Measurements from ENCODE around the gene ATP5PD.

ATP5PD gene

GRCh38 chr17:75063201-75063600 is 16.4 kb upstream of the ATP5PD start:
- H3K27ac ChIP-seq, result no peak overlapping the region
- DNase-seq, result no peak
- H3K36me3 ChIP-seq (replicated peaks), result peaks cover 43% of the 10 kb centered on the region
- no peak overlapping the region for H3K4me3 ChIP-seq (ENCODE audit: low read depth, low read length)
- no peak for TF ChIP-seq CTCF (IDR thresholded peaks at IDR 0.05; ENCODE audit: low read depth, low read length, missing control alignments)
- in situ Hi-C loops (cut with HindIII; ENCODE audit: low pct_ligation_motif_present, low sequenced_read_pairs), result no loop called here
- H3K27me3 ChIP-seq (replicated peaks), result no peaks in the 10 kb centered on the region

- no peak for TF ChIP-seq CTCF (IDR thresholded peaks at IDR 0.05; ENCODE audit: low read depth, low read length, missing control alignments)
- no peak for DNase-seq
- H3K27me3 ChIP-seq (replicated peaks), result no peaks in the 10 kb centered on the region
- no peak overlapping the region for H3K27ac ChIP-seq
- peaks cover 43% of the 10 kb centered on the region for H3K36me3 ChIP-seq (replicated peaks)
- no peak overlapping the region for H3K4me3 ChIP-seq (ENCODE audit: low read depth, low read length)
- in situ Hi-C loops (cut with HindIII; ENCODE audit: low pct_ligation_motif_present, low sequenced_read_pairs), result no loop called here
These were observed 14.8 kb upstream of the ATP5PD start for GRCh38 chr17:75061618-75062017.

- no peak overlapping the region for H3K4me3 ChIP-seq (ENCODE audit: low read depth, low read length)
- no peak overlapping the region for H3K27ac ChIP-seq
- in situ Hi-C loops (cut with HindIII; ENCODE audit: low pct_ligation_motif_present, low sequenced_read_pairs), result no loop called here
- peaks cover 43% of the 10 kb centered on the region for H3K36me3 ChIP-seq (replicated peaks)
- no peak for TF ChIP-seq CTCF (IDR thresholded peaks at IDR 0.05; ENCODE audit: low read depth, low read length, missing control alignments)
- no peak for DNase-seq
- no peaks in the 10 kb centered on the region for H3K27me3 ChIP-seq (replicated peaks)
These were observed 14.3 kb upstream of the ATP5PD start for GRCh38 chr17:75061055-75061438.

GRCh38 chr17:75060434-75061054 is 13.8 kb upstream of the ATP5PD start:
- no peak overlapping the region for H3K27ac ChIP-seq
- no peak for TF ChIP-seq CTCF (IDR thresholded peaks at IDR 0.05; ENCODE audit: low read depth, low read length, missing control alignments)
- in situ Hi-C loops (cut with HindIII; ENCODE audit: low pct_ligation_motif_present, low sequenced_read_pairs), result no loop called here
- H3K36me3 ChIP-seq (replicated peaks), result peaks cover 43% of the 10 kb centered on the region
- no peak overlapping the region for H3K4me3 ChIP-seq (ENCODE audit: low read depth, low read length)
- no peak for DNase-seq
- H3K27me3 ChIP-seq (replicated peaks), result no peaks in the 10 kb centered on the region

- DNase-seq, result peak; percentile 63
- peak; percentile 49 for TF ChIP-seq CTCF (IDR thresholded peaks at IDR 0.05; ENCODE audit: low read depth, low read length, missing control alignments)
- no peak overlapping the region for H3K27ac ChIP-seq
- H3K36me3 ChIP-seq (replicated peaks), result peaks cover 45% of the 10 kb centered on the region
- no peaks in the 10 kb centered on the region for H3K27me3 ChIP-seq (replicated peaks)
- in situ Hi-C loops (cut with HindIII; ENCODE audit: low pct_ligation_motif_present, low sequenced_read_pairs), result no loop called here
- H3K4me3 ChIP-seq (ENCODE audit: low read depth, low read length), result no peak overlapping the region
These were observed 12.9 kb upstream of the ATP5PD start for GRCh38 chr17:75059369-75060345.

All from brain microvascular endothelial cell (primary cell).